Sigmoid colon (tissue), 4 donors: ENCODE measurements around the gene RABGAP1.

Experiments
- CTCF ChIP-seq, 4 experiments: fragments of 450-650 bp in 3 of 4; fragments of 200-600 bp in 1 of 4; IDR thresholded peaks; one replicate each; pipeline ENCODE4 v1.5.1; 2016 to 2019; ENCODE audit warnings: antibody characterized with exemption in 4 of 4, mild to moderate bottlenecking in 3 of 4, moderate library complexity in 2 of 4
- EP300 ChIP-seq, 4 donors: sonication (generic); formaldehyde crosslinking; IDR thresholded peaks; one replicate each; pipeline ENCODE4 v1.6.1; 2017; ENCODE audit warnings: antibody characterized with exemption in 4 of 4
- POLR2A ChIP-seq, 2 donors: fragments of 450-650 bp; IDR thresholded peaks; one replicate each; pipeline ENCODE4 v1.6.1; 2016; ENCODE audit warnings: antibody characterized with exemption in 2 of 2, mild to moderate bottlenecking in 2 of 2, moderate library complexity in 2 of 2

GRCh38 chr9:123108976-123109375, 168.2 kb downstream of the RABGAP1 start:
- TF ChIP-seq CTCF (IDR thresholded peaks at IDR 0.05) (no peak), POLR2A (IDR thresholded peaks at IDR 0.05) (no peak), EP300 (IDR thresholded peaks at IDR 0.05) (no peak)
